ENCODE measurements around the gene SLC35E1. TPM values are rescaled to one million over a fixed set of nuclear protein-coding genes. Genes with fewer than 3 reads are reported as not detected.

The SLC35E1 gene
- polyA plus RNA-seq, 1 of the 3 experiments (the other 2 are of a cell fraction) = 23.5 TPM

DNA sequence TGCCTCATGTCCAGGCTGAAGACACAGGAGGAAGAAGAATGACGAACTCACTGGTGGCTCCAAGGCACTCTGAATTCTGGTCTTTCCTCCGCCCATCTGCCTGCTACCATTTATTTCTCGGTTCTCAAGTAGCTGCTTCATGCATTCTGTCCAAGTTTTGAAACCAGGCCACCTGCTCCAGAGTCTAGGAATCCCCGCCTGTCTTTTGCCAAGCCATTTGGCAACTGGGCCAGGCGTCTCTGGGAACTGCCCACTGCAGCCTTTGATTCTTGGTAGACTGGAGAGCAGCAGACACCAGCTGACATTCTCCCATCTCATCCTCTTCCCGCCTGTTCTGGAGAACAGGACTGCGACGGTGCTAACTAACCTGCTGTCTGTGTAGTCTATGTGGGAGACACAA lies 10.8 kb downstream of the SLC35E1 start:
- DNase-seq = no peak
- Histone ChIP-seq H3K4me1 (ENCODE audit: control insufficient read depth in 1 of 2, insufficient read depth in 2 of 2, low read depth in 1 of 2, low read length in 1 of 2) (no peaks in the 10 kb centered on the region), H3K79me2 (ENCODE audit: insufficient read depth) (no peaks in the 10 kb centered on the region; the same call in 1 of the 2 replicates), H3K27ac (ENCODE audit: low read depth in 2 of 2, low read length in 1 of 2) (no peak overlapping the region), H3K36me3 (replicated peaks in 1 of 2; ENCODE audit: control insufficient read depth in 1 of 2, insufficient read depth in 2 of 2, low read length in 1 of 2) (peaks cover 31 to 36% of the 10 kb centered on the region in 2 experiments), H4K20me1 (ENCODE audit: insufficient read depth) (no peaks in the 10 kb centered on the region), H3K9me2 (no peaks in the 10 kb centered on the region), H3F3A (replicated peaks; ENCODE audit: insufficient read depth) (no peaks in the 10 kb centered on the region), H3K4me2 (no peak overlapping the region), H3K27me3 (ENCODE audit: insufficient read depth) (no peaks in the 10 kb centered on the region), H3K4me3 (ENCODE audit: low read depth in 2 of 2, low read length in 1 of 2) (no peak overlapping the region), H3K9ac (no peak overlapping the region), H3K9me3 (no peaks in the 10 kb centered on the region), H2AFZ (ENCODE audit: low read depth) (no peak overlapping the region)
- TF ChIP-seq POLR2AphosphoS5 (IDR thresholded peaks at IDR 0.05; ENCODE audit: low read depth, low read length) = no peak
- no peak for TF ChIP-seq RCOR1 (IDR thresholded peaks at IDR 0.05; ENCODE audit: low read length)
- no peak for TF ChIP-seq MEF2A (IDR thresholded peaks at IDR 0.05; ENCODE audit: borderline replicate concordance, low read depth)
- no peak for TF ChIP-seq MXI1 (IDR thresholded peaks at IDR 0.05; ENCODE audit: low read depth, low read length)
- TF ChIP-seq RAD21 (IDR thresholded peaks at IDR 0.05; ENCODE audit: low read length) = no peak
- TF ChIP-seq, protein P1, sequence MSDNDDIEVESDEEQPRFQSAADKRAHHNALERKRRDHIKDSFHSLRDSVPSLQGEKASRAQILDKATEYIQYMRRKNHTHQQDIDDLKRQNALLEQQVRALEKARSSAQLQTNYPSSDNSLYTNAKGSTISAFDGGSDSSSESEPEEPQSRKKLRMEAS (IDR thresholded peaks at IDR 0.05; ENCODE audit: low read depth) = no peak
- TF ChIP-seq, protein P2, sequence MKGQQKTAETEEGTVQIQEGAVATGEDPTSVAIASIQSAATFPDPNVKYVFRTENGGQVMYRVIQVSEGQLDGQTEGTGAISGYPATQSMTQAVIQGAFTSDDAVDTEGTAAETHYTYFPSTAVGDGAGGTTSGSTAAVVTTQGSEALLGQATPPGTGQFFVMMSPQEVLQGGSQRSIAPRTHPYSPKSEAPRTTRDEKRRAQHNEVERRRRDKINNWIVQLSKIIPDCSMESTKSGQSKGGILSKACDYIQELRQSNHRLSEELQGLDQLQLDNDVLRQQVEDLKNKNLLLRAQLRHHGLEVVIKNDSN (IDR thresholded peaks at IDR 0.05; ENCODE audit: borderline replicate concordance, low read depth) = no peak
- TF ChIP-seq, protein P3, sequence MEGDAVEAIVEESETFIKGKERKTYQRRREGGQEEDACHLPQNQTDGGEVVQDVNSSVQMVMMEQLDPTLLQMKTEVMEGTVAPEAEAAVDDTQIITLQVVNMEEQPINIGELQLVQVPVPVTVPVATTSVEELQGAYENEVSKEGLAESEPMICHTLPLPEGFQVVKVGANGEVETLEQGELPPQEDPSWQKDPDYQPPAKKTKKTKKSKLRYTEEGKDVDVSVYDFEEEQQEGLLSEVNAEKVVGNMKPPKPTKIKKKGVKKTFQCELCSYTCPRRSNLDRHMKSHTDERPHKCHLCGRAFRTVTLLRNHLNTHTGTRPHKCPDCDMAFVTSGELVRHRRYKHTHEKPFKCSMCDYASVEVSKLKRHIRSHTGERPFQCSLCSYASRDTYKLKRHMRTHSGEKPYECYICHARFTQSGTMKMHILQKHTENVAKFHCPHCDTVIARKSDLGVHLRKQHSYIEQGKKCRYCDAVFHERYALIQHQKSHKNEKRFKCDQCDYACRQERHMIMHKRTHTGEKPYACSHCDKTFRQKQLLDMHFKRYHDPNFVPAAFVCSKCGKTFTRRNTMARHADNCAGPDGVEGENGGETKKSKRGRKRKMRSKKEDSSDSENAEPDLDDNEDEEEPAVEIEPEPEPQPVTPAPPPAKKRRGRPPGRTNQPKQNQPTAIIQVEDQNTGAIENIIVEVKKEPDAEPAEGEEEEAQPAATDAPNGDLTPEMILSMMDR (IDR thresholded peaks at IDR 0.05) = no peak
- 95% methylated on average over 8 of the region's 8 CpGs for WGBS (ENCODE audit: low lambda C conversion rate)
- ChIA-PET CTCF (interaction anchor here (1.0 kb wide), 1 partner anchor 57 kb away, joined by 3 read pairs; no protein-coding TSS in a partner anchor), POLR2A (no interaction called here)

DNA sequence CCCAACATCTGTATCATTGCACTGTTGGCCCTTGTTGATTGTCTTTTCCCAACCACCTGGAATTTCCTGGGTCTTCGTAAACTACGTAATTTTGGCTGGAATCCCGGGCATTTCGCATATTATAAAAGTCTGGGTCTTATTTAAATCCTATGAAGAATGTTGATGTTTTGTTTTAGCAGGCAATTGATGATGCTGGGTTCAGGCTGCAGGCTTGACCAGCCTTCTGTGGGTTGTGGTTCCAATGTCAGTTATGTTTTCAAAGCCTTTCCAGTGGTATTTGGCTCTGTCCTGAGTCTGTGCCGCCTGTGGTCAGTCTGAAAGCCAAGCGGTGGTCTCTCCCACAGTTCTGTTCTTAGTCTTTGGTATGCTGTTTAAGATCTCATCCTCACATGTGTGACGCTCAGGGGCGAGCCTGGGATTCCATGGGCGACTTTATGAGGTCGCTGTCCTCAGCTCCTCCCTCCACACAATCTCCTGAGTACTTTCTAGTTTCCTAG lies 12.4 kb downstream of the SLC35E1 start:
- Histone ChIP-seq H3K4me3 (ENCODE audit: low read depth in 2 of 2, low read length in 1 of 2) (no peak overlapping the region), H3K36me3 (replicated peaks in 1 of 2; ENCODE audit: control insufficient read depth in 1 of 2, insufficient read depth in 2 of 2, low read length in 1 of 2) (peaks cover 36 to 37% of the 10 kb centered on the region in 2 experiments), H3K27me3 (ENCODE audit: insufficient read depth) (no peaks in the 10 kb centered on the region), H3K79me2 (ENCODE audit: insufficient read depth) (no peaks in the 10 kb centered on the region; the same call in 1 of the 2 replicates), H3K9me2 (no peaks in the 10 kb centered on the region), H3F3A (replicated peaks; ENCODE audit: insufficient read depth) (no peaks in the 10 kb centered on the region), H3K9ac (no peak overlapping the region), H2AFZ (ENCODE audit: low read depth) (no peak overlapping the region), H3K27ac (ENCODE audit: low read depth in 2 of 2, low read length in 1 of 2) (no peak overlapping the region), H3K9me3 (no peaks in the 10 kb centered on the region), H3K4me1 (ENCODE audit: control insufficient read depth in 1 of 2, insufficient read depth in 2 of 2, low read depth in 1 of 2, low read length in 1 of 2) (no peaks in the 10 kb centered on the region), H4K20me1 (ENCODE audit: insufficient read depth) (no peaks in the 10 kb centered on the region), H3K4me2 (no peak overlapping the region)
- POLR2A ChIA-PET = no interaction called here
- CTCF ChIA-PET = no interaction called here
- TF ChIP-seq TAF1 (IDR thresholded peaks at IDR 0.05; ENCODE audit: borderline replicate concordance, low read depth, low read length) (no peak), SMC3 (IDR thresholded peaks at IDR 0.05; ENCODE audit: low read depth, low read length) (no peak), EZH2phosphoT487 (IDR thresholded peaks at IDR 0.05; ENCODE audit: borderline replicate concordance, low read depth) (no peak), RCOR1 (IDR thresholded peaks at IDR 0.05; ENCODE audit: low read length) (no peak), SIN3A (IDR thresholded peaks at IDR 0.05; ENCODE audit: borderline replicate concordance, low read depth, low read length) (no peak), JUND (IDR thresholded peaks at IDR 0.05) (no peak), TEAD4 (IDR thresholded peaks at IDR 0.05; ENCODE audit: borderline replicate concordance, insufficient read depth) (no peak), EP300 (IDR thresholded peaks at IDR 0.05; ENCODE audit: borderline replicate concordance in 1 of 2, low read depth in 1 of 2, low read length in 1 of 2) (no peak)
- TF ChIP-seq, protein P1 (IDR thresholded peaks at IDR 0.05; ENCODE audit: low read depth) = no peak
- TF ChIP-seq, protein P2 (IDR thresholded peaks at IDR 0.05; ENCODE audit: borderline replicate concordance, low read depth) = no peak
- TF ChIP-seq, protein P3 (IDR thresholded peaks at IDR 0.05) = no peak
- 97% methylated on average over 10 of the region's 10 CpGs for WGBS (ENCODE audit: low lambda C conversion rate)
- DNase-seq = no peak
